ENCODE data around the gene SLC24A3. TPM values are rescaled to one million over a fixed set of nuclear protein-coding genes. Genes with fewer than 3 reads are reported as not detected.

SLC24A3 gene
- total RNA-seq, 1 donor from 2014 or later = not detected

DNA sequence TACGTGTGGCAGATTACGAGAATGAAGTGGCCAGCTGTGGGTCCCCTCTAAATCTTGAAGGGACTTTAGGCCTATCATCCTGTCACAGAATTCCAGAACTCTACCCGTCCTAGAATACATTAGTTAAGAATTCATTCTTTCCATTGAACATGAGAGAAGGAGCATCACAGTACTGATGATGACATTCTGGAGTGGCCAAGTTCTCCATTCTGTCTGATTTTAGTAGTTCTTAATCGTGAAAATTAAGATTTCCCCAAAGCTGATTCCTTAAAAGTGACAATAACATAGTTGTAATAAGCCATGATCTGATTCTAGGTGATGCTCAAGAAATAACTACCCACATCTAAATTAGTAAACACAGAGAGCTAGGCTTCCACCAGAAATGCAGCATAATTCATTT, 510.6 kb downstream of the SLC24A3 start:
- ATAC-seq (ENCODE audit: low read depth) = no peak
- no peak for DNase-seq
- intact Hi-C loops (cut with micrococcal nuclease) = no loop called here
- H3K4me3 Mint-ChIP-seq = no peak overlapping the region
- no peak overlapping the region for H3K27ac Mint-ChIP-seq
- peaks cover under 1% of the 10 kb centered on the region for H3K9me3 Mint-ChIP-seq
- TF ChIP-seq CTCF (IDR thresholded peaks at IDR 0.05) = no peak
- peaks cover 4% of the 10 kb centered on the region for H3K27me3 Mint-ChIP-seq
- H3K4me1 Mint-ChIP-seq = peaks cover 28% of the 10 kb centered on the region
- H3K36me3 Mint-ChIP-seq (ENCODE audit: low read depth) = no peaks in the 10 kb centered on the region
- POLR2A ChIA-PET = no interaction called here
- CTCF ChIA-PET = no interaction called here

DNA sequence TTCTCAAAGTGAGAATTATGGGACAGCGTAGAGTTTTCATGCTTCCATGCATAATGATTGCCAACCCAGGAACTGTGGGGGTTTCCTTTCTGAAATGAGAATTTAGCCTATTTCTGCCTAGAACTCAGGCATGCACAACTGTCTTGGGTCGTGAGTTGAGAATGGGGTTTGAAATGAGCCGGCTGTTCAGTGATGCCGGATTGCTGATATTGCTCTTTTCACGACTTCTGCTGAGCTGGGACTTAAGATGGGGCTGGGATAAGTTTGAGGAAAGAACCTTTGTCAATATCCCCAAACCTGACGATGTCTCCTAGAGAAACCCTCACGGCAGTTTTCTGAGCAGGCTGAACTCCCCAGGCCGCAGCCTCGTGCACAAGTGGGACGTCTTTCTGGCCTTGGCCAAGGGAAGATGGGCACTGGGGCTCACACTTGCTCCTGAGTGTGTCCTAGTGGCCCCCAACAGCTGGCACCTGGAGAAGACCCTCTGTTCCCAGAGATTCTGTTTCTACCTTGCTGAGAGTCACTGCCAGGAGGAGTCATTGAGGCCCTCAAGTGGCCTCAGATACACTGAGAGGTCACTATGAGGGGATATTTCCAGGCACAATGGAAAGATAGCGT, 511.5 kb downstream of the SLC24A3 start:
- no peak for ATAC-seq (ENCODE audit: low read depth)
- ChIA-PET POLR2A (no interaction called here), CTCF (no interaction called here)
- no peak overlapping the region for H3K27ac Mint-ChIP-seq
- H3K36me3 Mint-ChIP-seq (ENCODE audit: low read depth) = no peaks in the 10 kb centered on the region
- no peaks in the 10 kb centered on the region for H3K9me3 Mint-ChIP-seq
- TF ChIP-seq CTCF (IDR thresholded peaks at IDR 0.05) = no peak
- peaks cover 34% of the 10 kb centered on the region for H3K4me1 Mint-ChIP-seq
- no peak for DNase-seq
- H3K27me3 Mint-ChIP-seq = peaks cover 4% of the 10 kb centered on the region
- intact Hi-C loops (cut with micrococcal nuclease) = no loop called here
- no peak overlapping the region for H3K4me3 Mint-ChIP-seq

GRCh38 chr20:19725373-19725772, 512.9 kb downstream of the SLC24A3 start:
- POLR2A ChIA-PET = no interaction called here
- Mint-ChIP-seq H3K27me3 (no peaks in the 10 kb centered on the region), H3K9me3 (no peaks in the 10 kb centered on the region), H3K4me1 (peaks cover 37% of the 10 kb centered on the region), H3K36me3 (ENCODE audit: low read depth) (no peaks in the 10 kb centered on the region), H3K4me3 (no peak overlapping the region), H3K27ac (no peak overlapping the region)
- TF ChIP-seq CTCF (IDR thresholded peaks at IDR 0.05) = no peak
- CTCF ChIA-PET = no interaction called here
- intact Hi-C loops (cut with micrococcal nuclease) = no loop called here
- ATAC-seq (ENCODE audit: low read depth) (no peak), DNase-seq (no peak)

DNA sequence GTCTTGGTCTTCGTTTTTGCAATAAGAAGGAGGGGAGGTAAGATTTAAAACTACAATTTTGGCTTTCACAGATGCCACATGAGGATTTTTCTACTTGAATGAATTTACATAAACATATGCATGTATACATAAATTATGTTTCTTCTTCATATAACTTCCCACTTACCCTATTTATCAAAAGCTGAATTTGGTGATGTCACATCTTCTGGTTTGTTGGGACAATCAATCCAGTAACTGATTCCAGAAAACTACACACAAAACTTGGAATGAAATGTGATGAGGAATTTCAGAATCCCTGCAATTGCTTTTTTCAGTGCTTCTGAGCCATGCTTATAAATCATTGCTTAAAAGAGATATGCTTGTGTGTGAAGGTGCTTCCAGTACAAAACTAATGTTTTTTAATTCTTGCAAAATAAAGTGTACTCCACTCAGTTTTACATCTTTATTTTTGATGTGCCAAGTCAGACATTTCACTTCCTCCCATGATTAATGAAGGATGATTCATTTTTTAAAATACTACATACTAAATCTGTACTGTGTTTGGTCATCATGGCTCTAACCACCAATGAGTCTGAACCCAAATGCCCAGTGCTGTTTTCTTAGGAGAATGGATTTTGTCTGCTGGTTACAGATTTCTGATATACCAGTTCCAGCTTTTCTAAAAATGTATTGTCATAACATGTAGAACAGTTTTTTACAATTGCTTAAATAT, 513.5 kb downstream of the SLC24A3 start:
- Mint-ChIP-seq H3K27ac (no peak overlapping the region), H3K4me1 (peaks cover 37% of the 10 kb centered on the region), H3K27me3 (no peaks in the 10 kb centered on the region), H3K36me3 (ENCODE audit: low read depth) (no peaks in the 10 kb centered on the region), H3K9me3 (no peaks in the 10 kb centered on the region), H3K4me3 (no peak overlapping the region)
- no peak for DNase-seq
- TF ChIP-seq CTCF (IDR thresholded peaks at IDR 0.05) = no peak
- ChIA-PET POLR2A (no interaction called here), CTCF (no interaction called here)
- intact Hi-C loops (cut with micrococcal nuclease) = loop anchor here (2.0 kb wide), 3 partner anchors 17 to 33 kb away; no protein-coding TSS in a partner anchor
- ATAC-seq (ENCODE audit: low read depth) = no peak

GRCh38 chr20:19727251-19727847, 514.9 kb downstream of the SLC24A3 start:
- Mint-ChIP-seq H3K27ac (no peak overlapping the region), H3K4me3 (peak overlapping the region; percentile 32), H3K4me1 (peaks cover 37% of the 10 kb centered on the region), H3K36me3 (ENCODE audit: low read depth) (no peaks in the 10 kb centered on the region), H3K27me3 (no peaks in the 10 kb centered on the region), H3K9me3 (no peaks in the 10 kb centered on the region)
- intact Hi-C loops (cut with micrococcal nuclease) = loop anchor here (2.0 kb wide), 3 partner anchors 15 to 35 kb away; no protein-coding TSS in a partner anchor
- no peak for ATAC-seq (ENCODE audit: low read depth)
- ChIA-PET CTCF (no interaction called here), POLR2A (no interaction called here)
- TF ChIP-seq CTCF (IDR thresholded peaks at IDR 0.05) = no peak
- no peak for DNase-seq
